Medulla oblongata (tissue), 1 donor: Measurements from ENCODE around the gene SLC27A5.

ENCODE experiments used
- DNase-seq: peaks from one replicate; pipeline ENCODE4 v3.0.0-alpha.2; 2015; ENCODE audit errors: extremely low spot score

Gene SLC27A5, protein sequence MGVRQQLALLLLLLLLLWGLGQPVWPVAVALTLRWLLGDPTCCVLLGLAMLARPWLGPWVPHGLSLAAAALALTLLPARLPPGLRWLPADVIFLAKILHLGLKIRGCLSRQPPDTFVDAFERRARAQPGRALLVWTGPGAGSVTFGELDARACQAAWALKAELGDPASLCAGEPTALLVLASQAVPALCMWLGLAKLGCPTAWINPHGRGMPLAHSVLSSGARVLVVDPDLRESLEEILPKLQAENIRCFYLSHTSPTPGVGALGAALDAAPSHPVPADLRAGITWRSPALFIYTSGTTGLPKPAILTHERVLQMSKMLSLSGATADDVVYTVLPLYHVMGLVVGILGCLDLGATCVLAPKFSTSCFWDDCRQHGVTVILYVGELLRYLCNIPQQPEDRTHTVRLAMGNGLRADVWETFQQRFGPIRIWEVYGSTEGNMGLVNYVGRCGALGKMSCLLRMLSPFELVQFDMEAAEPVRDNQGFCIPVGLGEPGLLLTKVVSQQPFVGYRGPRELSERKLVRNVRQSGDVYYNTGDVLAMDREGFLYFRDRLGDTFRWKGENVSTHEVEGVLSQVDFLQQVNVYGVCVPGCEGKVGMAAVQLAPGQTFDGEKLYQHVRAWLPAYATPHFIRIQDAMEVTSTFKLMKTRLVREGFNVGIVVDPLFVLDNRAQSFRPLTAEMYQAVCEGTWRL

DNA sequence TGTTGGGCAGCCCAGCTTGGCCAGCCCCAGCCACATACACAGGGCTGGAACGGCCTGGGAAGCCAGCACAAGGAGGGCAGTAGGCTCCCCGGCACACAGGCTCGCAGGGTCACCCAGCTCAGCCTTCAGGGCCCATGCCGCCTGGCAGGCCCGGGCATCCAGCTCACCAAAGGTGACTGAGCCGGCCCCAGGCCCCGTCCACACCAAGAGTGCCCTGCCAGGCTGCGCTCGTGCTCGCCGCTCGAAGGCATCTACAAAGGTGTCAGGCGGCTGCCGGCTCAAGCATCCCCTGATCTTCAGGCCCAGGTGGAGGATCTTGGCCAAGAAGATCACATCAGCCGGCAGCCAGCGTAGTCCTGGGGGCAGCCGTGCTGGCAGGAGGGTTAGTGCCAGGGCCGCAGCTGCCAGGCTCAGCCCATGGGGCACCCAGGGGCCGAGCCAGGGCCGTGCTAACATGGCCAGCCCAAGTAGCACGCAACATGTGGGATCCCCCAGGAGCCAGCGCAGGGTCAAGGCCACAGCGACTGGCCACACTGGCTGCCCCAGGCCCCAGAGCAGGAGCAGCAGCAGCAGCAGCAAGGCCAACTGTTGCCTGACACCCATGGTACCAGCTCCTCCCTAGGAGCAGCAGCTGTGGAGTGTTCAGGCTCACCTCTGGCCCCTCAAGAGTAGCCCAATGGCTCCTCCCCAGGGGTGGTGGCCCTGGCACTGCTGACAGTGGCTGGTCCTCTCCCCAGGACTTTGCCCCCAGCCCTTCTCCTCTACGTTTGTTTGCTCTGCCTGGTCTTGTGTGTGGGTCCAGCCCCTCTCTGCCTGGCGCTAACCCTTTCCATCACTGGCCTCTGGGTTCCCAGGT lies at the start of gene SLC27A5:
Gene SLC27A5, minus strand, starts transcription at position 640 of the 856 bp plus-strand sequence. Its CDS starts 37 bp downstream, at position 603.
- DNase-seq, result no peak

DNA sequence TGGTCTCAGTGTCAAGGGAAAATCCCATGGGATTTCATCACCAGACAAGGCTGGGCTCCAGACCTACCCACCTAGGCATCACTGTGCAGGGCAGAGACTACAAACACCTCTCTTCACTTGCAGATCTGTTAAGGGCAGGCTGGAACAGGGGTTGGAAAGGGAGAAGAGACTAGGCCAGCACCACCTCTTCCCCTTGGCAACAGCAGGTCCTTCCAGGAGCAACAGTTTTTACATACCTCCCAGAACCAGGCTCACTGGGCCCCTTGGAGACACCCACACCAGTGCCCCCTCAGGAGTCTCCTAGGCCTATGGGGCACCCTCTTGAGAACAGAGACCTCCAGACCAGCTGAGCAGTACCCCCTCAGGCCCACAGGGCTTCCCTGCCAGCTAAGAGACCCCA lies 49.1 kb upstream of the SLC27A5 start:
- no peak for DNase-seq

DNA sequence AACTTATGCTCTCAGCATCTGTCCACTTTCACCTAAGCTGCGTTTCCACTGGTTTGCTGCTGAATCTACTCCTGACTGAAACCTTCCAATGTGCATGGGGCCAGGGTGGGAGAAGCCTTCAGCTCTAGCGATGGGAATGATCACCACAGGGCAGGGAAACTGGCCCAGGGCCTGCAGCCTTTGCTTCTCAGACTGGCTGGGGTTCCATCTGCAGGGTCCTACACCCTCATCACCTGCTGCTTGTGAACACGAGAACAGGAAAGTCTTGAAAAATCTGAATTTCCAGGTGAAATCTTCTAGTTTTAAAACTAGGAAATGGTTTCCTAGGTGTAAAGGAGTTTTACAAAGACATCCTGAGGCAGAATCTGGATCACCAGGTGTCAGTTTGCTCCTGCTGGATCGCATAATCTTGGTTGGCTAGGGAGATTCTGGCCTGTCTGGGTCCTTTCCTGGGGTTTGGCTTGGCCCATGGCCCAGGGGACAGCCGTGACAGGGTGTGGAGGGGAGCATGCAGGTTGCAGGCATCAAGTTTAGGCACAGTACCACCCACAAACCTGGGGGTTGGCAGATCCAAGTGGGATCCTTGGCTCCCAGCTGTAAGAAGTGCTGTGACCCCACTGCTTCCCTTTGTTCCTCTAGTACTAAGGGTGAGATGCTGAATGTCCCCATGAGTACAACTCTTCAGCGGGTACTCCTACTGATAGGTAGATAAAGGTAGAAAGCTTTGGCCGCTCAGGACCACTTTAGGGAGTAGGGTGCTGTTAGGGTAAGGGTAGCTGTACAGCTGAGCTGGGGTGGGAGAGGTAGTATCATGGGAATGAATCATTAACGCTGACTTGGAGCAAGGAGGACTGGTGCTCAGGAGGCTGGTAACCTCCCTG lies 48.5 kb upstream of the SLC27A5 start:
- no peak for DNase-seq

DNA sequence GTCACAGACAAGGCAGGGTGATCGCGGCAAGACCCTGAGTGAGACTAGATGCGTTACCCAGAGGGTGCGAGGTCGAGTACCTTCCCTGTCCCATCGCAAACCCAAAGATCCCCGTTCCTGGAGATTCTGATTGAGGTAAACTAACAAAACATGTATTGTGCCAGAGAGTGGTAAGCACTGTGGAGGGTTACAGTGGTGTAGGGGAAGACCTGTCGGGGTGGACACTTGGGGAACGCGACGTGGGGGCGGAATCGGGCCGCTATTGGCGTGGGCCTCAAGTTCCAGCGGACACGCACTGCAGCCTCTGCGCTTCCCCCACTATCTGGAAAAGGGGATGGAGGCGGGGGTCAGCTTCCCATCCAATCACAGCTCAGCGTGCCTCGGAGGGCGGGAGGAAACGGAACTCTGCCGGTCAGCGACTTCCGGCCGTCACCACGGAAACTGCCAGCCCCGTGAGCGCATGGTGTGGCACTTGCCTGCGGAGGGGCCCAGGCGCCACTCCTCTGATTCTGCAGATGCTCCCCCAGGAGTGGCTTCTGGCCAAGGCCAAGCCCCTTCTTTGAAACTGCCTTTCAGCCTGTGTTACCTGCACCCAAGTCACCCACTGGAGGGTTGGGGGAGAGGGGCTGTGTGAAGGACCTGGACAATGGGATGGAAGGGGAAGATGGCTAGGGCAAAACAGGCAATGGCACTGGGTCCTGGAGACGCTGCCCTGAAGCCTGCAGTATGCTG lies 47.6 kb upstream of the SLC27A5 start:
- peak; percentile 95 for DNase-seq

DNA sequence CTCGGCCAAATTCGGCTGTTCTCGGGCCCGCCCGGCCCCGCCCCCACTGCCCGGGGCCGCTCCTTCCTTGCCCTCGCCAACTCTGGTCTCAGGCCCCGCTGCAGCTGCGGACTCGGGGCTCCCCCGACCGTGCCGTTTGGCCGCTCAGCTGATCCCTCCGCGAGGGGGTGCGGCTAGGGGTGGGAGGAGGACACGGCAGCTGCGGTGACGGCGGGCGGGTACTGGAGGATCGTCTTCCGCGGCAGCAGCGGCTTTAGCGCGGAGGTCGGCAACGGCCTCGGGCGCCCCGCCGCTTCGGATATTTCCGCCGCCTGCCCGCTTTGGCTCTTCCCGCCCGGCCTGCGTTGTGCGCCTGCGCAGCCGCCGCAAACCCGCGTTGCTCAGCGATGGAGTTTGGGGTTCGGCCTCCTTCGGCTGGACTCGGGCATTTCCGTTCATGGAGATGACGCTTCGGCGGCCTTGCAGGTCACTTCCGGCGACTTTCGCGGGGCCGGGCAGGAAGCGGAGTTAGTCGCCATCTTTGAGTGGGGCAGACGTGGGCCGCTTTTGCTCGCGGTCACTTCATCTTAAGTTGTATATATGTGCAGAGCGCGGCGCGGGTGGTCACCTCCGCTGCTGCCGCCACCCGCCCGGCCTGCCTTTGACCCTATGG lies 47.0 kb upstream of the SLC27A5 start:
- DNase-seq, result peak; percentile 99

DNA sequence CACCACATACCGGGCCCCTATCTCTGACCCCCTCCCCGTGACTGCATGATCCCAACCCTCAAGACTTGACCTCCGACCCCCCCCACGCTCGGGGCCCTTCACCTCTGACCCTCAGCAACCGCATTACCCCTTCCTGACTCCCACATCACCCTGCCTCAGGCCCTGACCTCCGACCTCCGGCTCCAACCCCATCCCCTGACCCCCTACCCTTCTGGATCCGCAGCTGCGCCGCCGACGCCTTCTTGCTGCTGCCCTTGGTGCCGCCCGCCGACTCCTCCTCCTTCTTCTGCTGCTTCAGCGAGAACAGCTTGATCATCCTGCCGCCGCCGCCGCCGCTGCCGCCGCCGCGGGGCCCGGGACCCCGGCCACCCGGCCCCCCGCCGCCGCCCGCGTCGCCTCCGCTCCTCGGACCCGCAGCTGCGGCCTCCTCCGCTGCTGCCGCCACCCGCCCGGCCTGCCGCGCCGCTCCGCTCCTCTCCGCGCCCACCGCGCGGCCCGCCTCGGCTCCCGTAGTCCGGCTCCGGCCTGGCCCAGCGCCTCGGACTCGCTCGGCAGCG lies 46.4 kb upstream of the SLC27A5 start, which contains the start of gene UBE2M:
Gene UBE2M, minus strand, starts transcription at position 546 of the 557 bp plus-strand sequence. Its CDS starts 230 bp downstream, at position 316.
- no peak for DNase-seq

DNA sequence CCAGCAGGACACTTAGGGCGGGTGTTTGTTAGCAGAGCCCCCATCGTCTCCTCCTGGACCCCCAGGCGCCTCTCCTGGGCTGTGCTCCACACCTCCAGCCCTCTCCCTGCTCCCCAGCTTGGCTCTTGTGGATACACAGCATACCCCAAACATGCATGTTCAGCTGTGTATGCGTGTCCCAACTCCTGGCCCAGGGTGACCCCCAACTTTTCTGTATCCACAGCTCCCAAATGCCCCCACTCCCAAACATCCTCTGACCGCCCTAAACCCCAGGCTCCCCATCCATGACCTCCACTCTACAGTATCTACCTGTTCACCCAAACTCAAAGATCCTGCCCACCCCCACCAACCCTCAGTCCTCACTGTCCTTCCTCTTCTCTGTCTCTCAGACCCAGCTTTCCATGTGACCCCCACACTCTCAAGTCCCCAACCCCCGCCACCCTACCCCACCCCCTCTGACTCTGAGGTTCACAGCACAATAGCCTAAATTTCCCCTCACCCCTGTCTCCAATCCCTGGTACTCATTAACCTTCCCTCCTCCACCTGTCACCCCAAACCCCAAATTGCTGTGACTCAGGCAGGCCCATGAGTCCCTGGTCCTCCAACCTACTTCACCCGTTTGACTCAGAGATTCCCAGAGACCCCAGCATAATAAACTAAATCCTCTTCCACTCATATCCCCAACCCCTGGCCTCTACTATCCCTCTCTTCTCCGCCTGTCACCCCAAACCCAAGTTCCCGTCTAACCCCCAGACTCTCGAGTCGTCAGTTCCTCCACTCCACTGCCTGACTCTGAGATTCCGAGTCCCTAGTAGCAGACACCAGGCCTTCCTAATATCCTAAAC lies 45.7 kb upstream of the SLC27A5 start:
- no peak for DNase-seq

DNA sequence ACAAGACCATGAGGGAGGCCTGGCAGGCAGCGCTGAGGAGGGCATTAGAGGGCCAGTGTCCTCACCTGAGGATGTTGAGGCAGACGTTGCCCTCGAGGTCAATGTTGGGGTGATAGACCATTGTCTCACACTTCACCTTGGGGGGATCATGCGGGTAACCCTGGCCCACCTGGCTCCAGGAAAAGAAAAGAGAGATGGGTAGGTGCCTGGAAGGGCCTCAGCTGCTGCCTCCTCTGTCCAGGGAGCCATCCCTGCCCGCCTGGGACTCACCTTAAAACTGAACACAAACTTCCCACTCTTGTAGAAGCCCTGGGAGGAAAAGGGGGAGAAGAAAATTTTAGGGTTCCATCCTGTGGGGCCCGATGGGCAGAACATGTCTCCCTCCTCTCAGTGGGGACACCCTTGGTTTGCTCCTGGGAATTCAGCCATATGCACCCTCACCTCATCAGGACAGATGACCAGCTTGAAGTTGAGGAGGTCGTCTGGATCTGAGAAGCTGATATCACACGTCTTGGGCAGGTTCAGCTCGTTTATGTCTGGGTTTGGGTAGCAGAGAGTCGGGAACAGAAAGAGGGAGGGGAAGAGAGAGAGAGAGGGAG lies 44.9 kb upstream of the SLC27A5 start:
- DNase-seq, result no peak

DNA sequence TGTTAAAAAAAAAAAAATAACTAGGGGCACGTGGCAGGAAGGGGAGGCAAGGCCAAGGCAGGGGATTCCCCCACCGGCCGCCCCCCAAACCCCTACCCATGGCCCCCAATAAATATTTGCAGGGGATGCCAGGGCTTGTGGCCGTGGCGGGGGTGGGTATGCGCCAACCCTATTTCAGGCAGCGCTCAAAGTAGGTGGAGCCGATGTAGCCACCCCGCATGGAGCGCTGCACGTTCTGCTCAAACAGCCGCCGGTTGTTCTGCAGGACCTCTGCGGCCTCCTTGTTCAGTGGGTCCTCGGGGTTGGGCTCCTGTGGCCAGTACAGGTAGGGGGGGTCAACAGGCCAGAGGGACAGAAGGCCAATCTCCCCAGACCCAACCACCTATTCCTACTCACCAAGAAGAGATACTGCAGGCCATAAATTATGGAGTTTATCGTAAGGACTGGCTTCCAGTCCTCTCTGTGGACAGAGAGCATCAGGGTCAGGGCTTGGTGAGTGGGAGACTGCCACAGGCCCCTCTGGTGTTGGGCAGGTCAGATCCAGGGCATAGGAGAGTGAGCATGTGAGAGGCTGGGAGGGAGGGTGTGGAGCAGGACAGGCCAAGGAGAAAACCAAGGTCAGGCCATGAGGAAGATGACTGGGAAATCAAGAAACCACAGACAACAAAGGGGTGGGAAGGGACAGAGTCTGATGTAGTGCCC lies 44.3 kb upstream of the SLC27A5 start:
- no peak for DNase-seq

DNA sequence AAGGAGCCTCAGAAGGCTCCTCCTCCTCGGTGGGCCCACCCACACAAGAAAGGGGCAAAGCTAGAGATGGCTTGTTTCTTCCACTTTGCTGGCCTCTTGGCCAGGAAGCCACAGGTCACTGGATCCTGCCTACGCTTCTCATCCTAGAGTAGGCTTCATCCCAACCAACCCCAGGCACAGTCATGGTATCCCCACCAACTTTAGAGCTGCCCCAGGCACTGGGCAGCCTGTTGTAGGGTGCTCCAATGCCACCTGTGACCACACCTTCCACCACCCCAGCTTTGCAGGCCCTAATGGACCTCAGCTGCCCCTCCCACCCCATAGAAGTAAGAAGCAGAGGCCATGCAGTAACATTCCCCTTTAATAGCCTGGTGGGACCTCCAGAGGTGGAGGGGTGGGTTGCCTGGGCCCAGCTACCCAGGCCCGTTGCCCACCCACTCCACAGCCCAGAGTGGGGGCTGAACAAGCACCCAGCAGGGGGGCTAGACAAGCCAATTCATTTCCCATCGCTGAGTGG lies 43.6 kb upstream of the SLC27A5 start:
- no peak for DNase-seq

DNA sequence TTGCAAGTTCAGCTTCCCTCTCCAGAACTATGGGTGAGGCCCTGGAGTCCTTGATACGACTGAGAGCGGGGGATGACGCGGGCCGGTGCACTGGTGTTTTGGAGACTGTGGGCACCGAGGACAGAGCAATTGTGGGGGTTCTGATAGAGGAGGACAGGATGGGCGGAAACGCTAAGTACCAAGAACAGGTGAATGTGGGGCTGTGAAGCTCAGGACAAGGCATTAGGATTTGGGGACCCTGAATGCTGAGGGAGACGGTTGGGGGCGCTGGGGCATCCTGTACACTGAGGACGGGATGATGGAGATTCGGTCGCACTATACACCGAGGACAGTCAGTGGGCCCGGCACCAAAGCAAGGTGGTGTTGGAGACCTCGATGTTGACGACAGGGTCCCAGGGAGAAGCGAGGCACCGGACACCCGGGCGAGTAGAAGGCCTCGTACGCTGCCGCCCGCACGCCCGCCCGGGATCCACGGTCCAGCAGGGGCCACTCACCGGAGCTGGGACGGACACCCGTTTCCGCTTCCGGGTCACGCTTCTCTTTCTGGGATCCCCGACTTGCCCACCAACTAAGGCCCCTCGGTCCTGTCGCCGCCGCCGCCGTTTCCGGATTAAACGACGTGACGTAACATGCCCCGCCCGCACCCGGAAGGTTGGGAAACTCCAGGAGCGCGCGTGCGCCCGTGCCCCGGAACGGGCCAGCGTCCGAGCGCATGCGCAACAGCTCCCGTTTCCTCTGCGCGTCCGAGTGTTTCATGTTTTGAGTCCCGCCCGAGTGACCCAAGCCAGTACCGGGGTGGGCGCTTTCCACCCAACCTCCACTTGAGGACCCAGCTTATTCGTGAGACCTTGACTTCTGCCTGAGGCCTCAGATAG lies 42.9 kb upstream of the SLC27A5 start, which contains the start of gene CHMP2A:
Gene CHMP2A, minus strand, starts transcription at position 612 of the 875 bp plus-strand sequence. CDS start 893 bp downstream, outside the sequence.
- DNase-seq, result peak; percentile 97

DNA sequence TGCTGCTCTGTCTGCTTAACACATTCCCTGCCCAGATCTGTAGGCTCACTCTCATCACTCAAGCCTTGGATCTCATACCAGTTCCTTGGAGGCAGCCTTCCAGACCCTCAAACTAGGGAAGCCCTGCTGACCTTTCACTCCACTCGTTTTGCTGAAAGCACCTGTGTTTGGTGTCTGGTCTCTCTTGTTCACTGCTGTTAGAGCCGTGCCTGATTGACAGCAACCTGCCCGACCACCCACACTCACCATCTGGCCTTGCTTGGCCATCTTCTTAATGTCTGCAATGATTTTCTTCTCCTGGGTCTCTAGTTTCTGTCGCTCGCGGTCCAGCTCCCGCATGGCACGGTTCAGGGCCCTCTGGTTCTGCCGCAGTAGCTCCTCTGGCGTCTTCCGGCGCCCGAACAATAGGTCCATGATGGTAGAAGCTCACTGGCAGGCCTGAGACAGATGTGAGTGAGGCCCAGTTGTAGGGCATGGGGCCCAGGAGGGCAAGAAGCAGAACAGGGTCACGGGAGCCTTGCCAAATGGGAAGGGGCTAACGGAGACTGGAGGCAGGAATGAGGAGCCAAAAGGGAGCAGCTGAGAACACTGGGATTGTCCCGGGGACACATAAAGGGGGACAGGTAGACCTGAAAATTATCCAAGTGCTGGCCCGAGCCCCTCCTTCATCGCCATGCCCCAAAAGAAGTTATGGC lies 42.2 kb upstream of the SLC27A5 start:
- DNase-seq, result no peak

DNA sequence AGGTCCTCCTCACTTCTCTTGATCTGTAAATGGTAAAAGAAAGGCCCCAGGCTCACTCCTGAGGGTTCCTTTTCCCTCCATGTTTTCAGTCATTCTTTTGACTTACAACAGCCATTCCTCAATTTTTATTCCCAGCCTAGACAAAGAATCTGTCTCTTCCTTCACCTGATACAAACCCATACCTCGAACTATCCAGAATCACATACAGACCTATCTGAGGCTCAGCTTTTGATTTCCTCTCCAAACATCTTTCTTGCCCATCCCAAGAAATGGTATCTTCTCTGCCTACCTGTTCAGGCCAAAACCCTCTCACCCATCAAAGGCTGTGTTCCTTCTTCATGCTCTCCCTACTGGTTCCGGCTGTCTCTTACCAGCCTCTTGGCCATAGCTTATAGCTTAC lies 40.9 kb upstream of the SLC27A5 start:
- no peak for DNase-seq

DNA sequence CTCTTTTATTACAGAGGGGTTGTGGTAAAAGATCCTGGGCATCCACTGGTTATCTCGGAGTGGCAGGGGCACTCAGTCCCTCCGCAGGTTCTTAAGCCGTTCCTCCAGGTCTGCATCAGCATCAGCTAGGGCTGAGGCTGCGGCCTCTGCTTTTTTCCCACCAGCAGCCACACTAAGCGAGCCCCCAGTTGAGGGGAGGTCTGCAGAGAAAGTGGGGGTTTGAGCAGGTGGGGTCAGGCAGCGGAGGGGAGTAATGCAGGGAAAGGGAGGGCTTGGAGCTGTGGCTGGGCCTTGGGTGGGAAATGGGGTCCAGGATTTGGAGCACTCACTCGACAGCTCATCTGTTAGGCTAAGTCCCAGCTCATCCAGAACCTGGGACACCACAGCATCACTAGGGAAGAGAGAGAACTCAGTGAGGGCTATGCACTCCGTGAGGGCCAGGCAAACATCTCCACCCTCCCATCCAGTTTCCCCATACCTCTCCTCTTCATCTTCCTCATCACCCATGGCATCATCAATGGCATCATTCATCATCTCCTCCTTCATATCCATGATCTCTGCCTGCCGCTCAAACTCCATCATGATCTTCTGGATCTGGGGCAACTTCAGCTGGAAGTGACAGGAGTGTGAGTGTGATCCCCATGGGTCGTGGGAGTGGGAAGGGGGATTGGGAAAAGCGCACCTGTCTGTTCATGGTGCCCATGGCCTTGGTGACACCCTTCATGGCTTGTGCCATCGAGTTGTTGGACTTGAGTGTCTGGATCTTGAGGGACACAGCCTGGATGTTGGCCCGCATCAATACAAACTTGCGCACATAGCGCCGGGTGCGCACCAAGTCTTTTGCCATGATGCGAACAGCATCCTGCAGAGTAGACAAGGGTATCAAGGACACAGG lies 40.0 kb upstream of the SLC27A5 start:
- no peak for DNase-seq

DNA sequence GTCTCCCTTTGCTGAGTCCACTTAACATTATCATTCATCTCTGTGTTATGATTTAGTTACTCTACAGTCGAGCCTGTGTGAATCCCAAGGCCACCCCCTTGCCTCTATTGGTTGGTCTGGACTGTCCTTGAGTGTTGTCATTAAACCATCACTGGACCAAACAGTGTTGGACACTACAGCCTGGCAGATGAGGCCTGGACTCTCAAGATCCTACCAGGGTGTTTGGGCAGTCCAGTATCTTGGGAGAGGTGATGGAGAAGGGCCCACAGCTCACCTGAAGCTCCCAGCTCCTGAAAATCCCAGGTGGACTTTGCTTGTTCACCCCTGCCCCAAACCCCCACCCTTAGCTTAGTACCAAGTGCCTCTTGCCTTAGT lies 39.3 kb upstream of the SLC27A5 start:
- DNase-seq, result no peak
